ENCODE results near the gene PDE7B.

Gene PDE7B

DNA sequence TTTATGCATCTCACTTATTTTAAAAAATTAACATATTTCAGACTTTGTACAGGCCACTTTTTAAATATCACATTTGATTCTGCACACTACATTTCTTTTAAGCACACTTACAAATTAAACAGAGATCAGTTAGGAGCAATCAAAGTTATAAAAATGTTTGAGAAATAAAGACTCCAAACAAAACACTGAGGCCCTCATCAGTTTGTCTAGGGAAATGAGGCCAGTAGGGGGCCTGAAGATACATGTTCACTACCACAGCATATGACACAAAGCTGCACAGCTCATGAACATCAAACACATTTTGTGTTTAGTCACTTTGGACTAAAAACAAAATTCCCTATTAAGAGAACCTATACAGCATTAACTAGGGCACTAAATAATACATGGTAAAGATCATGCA is 180.5 kb downstream of the PDE7B start:
- DNase-seq (ENCODE audit: low read depth) = no peak

DNA sequence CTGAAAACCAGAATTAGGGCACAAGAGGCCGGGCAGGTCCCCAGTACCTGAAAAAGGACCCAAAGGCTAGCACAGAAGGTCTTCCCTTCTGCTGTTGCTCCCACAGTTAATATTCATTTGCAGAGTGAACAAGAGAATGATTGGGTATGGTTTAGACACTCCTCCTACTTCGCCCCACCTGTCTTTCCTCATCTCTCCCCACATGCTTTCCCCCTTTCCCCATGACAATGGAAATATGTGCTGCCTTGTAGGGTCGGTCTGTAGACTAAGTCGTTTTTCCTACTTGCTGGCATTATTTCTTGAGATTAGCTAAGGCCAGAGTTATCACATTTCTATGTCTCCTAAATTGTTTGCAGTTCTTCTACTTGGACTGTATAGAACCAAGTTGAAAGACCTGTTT is 181.9 kb downstream of the PDE7B start:
- DNase-seq (ENCODE audit: low read depth) = no peak

GRCh38 chr6:136034422-136034821 is 182.9 kb downstream of the PDE7B start:
- no peak for DNase-seq (ENCODE audit: low read depth)

DNA sequence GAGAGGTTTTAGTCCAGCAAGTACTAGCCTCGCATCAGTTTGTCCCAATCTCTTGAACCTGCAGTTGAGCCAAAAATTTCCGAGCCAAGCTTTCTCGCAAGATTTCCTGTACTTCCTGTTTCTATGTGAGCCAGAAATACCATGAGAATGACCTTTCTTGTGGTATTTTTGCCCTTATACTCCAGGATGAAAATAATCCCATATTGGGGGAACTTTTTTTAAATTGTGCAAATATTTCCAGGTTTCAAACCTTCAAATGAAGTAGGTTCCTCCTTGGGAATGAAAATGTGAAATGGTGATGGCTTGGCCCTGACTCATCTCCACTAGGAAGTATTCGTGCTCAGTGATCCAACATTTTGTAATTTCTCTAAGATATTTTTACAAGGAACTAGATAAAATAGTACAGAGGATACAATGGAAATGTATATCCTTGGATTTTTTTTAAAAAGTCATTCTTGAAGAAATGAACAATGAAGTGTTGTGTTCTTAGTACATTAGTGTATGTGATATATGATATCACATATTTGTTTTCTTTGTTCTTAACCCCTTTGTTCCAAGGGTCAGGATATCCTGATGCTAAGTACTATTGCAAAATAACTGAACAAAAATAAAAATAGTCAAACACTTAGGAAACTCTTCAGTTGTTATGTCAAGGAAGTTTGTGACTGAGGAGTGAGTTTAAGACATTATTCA is 184.0 kb downstream of the PDE7B start:
- no peak for DNase-seq (ENCODE audit: low read depth)

DNA sequence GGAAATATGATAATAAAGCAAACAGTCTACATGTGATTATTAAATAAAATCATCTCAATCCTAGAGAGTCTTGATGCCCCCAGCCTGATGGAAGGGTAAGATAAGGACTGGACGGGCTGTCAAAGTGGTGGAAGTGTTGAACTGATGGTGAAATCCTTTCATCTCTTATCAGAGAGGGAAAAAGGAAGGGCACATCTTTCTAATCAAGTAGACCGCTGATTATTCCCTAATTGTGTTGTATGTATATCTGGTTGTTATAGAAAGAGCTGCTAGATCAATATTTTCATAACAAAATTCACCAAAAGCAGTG is 184.5 kb downstream of the PDE7B start:
- DNase-seq (ENCODE audit: low read depth) = no peak

DNA sequence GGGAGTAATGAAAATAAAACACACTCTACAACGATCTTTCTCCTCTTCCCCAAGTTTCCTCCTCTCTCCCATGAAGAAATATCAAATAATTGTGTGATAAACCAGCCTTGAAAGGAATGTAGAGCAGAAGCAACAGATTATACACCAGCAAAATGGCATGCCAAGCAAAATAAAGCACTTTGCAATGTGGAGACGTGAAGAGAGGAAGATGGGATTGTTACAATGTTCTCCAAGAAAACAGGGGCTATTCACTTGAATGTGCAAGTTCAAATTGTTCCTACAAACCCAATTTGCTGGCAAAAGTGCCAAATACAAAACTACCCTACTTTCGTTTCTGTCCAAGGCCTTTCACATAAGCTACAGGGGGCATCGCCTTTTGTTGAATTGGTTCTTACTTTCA is 185.1 kb downstream of the PDE7B start:
- DNase-seq (ENCODE audit: low read depth) = no peak

- DNase-seq (ENCODE audit: low read depth) = no peak
Observed at GRCh38 chr6:136037242-136037875, 185.9 kb downstream of the PDE7B start.

- peak; percentile 51 for DNase-seq (ENCODE audit: low read depth)
Observed at GRCh38 chr6:136037876-136038460, 186.5 kb downstream of the PDE7B start.

GRCh38 chr6:136038531-136038930 is 187.0 kb downstream of the PDE7B start:
- no peak for DNase-seq (ENCODE audit: low read depth)

DNA sequence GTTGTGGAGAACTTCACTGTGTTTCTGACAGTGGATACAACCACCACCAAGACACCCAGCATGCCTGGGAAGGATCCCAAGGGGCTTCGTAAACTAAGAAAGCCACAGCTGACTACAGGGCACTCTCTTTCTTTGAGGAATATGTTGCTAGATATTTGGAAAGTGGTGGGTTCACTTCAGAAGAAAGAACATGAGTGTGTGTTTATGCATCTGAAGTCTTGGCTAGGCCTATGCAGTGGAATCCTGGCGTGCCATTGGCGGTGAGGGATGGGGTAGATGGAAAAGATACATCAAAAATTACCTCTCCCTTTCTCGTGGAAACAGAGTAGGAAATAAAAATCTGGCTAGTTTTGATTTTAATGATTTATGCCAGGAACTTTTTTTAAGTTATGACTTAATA is 187.7 kb downstream of the PDE7B start:
- DNase-seq (ENCODE audit: low read depth) = no peak

- DNase-seq (ENCODE audit: low read depth) = no peak
Observed at GRCh38 chr6:136050475-136050874, 199.0 kb downstream of the PDE7B start.

- DNase-seq (ENCODE audit: low read depth) = no peak
Observed at GRCh38 chr6:136051140-136051775, 199.8 kb downstream of the PDE7B start.

GRCh38 chr6:136052031-136052430 is 200.5 kb downstream of the PDE7B start:
- DNase-seq (ENCODE audit: low read depth) = no peak

GRCh38 chr6:136058852-136059251 is 207.4 kb downstream of the PDE7B start:
- no peak for DNase-seq (ENCODE audit: low read depth)

DNA sequence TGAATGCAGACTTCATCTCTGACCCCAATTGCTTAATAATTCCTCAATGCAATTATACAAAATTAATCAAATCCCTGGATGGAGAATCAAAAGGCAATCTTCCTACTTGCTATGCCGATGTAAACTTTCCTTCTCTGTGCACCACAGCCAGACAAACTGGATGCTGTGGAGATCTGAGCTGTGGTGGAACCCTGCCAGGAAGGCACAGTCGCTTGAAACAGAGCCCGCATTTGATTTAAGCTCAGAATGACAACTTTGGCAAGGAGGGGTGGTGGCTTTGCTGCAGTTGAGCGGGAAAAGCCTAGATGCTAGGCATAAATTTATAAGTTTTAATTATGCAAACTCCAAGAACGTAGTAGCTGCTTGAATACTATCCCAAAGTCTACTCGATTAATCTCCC is 207.8 kb downstream of the PDE7B start:
- no peak for DNase-seq (ENCODE audit: low read depth)

GRCh38 chr6:136060052-136060451 is 208.6 kb downstream of the PDE7B start:
- no peak for DNase-seq (ENCODE audit: low read depth)

DNA sequence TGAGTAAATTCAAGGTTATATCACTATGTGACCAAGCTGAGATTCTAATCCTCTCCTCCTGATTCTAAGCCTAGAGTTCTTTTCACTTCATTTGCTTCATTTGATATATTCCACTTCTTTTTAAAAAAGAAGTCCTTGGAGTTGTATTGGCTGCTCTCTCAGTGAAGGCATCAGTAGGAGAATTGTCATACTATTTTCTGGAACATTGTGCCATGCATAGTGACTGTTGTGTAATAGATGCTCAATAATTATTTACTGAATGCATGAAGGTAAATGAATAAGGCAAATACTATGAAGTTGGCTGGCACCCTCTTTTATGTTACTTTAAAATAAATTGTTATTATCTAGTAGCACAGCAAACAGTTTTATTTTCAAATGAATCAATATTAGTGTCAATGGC is 209.3 kb downstream of the PDE7B start:
- DNase-seq (ENCODE audit: low read depth) = no peak

DNA sequence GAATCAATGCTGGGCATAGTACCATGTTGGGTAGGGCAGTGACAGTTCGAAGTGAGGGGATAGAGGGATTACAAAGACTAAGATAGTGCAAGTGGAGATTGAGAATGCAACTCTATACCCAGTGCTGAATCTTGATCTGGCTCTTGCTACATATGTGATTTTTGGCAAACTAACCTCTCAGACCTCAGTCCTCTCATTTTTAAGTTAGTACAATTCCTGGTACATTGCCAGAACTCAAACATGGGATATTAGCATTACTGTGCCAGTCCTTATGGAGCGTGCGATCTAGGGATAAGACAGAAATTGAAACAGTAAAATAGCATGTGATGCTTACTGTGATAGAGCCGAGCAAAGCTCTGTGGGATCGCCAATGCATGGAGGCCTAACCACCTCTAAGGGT is 210.2 kb downstream of the PDE7B start:
- DNase-seq (ENCODE audit: low read depth) = no peak

DNA sequence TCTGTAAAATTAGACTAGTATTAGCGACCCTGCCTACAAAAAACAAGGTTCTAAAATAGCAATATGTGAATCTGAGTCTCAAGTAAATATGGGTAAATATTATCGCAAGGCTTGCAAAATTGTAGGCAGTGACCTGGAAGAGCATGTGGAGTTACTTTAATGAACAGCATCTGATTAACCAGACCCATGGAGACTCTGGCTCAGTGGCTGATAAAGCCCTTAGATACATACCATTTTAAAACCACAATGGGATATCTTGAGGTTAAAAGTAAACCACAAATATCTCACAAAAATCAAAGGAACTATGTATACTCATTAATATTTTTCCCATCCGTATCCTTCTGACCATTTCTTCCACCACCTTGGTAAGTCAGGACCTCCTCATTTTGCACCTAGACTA is 211.6 kb downstream of the PDE7B start:
- no peak for DNase-seq (ENCODE audit: low read depth)

GRCh38 chr6:136066005-136066404 is 214.5 kb downstream of the PDE7B start:
- DNase-seq (ENCODE audit: low read depth) = no peak

- no peak for DNase-seq (ENCODE audit: low read depth)
Observed at GRCh38 chr6:136067731-136068341, 216.3 kb downstream of the PDE7B start.

DNA sequence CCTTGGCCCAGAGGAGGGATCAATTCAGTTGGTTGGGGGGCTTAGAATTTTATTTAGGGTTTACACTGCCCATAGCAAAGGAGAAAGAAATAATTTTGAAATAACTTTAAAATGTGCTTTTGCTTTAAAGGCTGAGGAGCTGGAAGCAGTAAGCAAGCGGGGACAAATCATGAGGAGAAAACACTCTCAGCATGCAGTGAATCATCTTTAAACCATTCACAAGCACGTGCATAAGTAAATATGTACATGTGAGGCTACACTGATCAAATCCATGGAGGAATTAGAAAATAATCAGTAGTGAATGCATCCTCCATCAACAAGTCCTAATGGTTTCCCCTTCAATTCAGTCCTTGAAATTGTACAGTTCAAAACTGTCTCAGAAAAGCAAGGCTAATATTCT is 217.6 kb downstream of the PDE7B start:
- DNase-seq (ENCODE audit: low read depth) = peak; percentile 63

DNA sequence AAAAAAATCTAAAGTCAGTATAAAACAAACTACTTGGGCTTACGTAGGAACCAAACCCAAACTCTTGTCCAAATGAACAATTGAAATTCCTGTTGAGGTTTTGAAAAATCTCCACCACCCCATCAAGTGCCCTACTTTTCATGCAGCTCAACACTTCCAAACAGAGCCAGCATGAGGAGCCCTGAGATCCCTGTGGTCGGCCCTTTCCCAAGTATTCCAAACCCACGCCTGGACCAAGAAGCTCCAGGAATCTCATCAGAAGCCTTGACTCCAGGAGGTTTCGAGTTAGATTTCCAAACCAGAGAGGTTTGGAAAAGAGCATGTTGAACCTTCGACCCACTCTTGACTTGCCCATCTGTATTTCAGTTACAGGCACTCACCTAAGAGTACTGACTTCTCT is 219.3 kb downstream of the PDE7B start:
- no peak for DNase-seq (ENCODE audit: low read depth)

Data from fibroblast of the conjunctiva (primary cell).